ENCODE results near the gene CTSW. TPM values are rescaled to one million over a fixed set of nuclear protein-coding genes. Genes with fewer than 3 reads are reported as not detected.
A peak's percentile ranks its signal among the peaks of the same experiment; 100 is the strongest.

The CTSW gene
- total RNA-seq, 4 donors from 2014 or later = 0.76 to 5.0 (median 1.4) TPM; not detected in 1

DNA sequence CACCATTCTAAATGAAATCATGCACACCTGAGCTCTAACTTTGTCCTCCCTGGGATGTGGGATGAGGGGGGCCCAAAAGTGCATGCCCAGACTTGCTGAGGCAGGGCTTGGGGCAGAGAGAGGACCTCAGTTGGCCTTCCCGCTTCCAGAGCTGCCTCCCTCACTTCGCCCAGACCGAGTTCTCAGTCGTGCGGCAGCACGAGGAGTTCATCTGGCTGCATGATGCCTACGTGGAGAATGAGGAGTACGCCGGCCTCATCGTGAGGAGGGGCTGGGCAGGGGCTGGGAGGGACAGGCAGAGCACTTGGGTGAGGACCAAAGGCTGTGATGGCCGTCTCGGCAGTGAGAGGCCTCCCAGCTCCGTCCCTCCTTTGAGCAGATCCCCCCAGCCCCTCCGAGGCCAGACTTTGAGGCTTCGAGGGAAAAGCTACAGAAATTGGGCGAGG is 29.8 kb upstream of the CTSW start:
- WGBS = 73% methylated on average over 11 of the region's 16 CpGs
- Histone ChIP-seq H3K36me3 (peaks cover 40% of the 10 kb centered on the region), H3K27me3 (no peaks in the 10 kb centered on the region), H3K27ac (no peak overlapping the region), H3K4me1 (peaks cover 23% of the 10 kb centered on the region), H3K9me3 (no peaks in the 10 kb centered on the region), H3K4me3 (no peak overlapping the region)
- peak in 1 of 2 donors; percentile 56 for DNase-seq (ENCODE audit: low spot score in 2 of 2)
- TF ChIP-seq, protein P1, sequence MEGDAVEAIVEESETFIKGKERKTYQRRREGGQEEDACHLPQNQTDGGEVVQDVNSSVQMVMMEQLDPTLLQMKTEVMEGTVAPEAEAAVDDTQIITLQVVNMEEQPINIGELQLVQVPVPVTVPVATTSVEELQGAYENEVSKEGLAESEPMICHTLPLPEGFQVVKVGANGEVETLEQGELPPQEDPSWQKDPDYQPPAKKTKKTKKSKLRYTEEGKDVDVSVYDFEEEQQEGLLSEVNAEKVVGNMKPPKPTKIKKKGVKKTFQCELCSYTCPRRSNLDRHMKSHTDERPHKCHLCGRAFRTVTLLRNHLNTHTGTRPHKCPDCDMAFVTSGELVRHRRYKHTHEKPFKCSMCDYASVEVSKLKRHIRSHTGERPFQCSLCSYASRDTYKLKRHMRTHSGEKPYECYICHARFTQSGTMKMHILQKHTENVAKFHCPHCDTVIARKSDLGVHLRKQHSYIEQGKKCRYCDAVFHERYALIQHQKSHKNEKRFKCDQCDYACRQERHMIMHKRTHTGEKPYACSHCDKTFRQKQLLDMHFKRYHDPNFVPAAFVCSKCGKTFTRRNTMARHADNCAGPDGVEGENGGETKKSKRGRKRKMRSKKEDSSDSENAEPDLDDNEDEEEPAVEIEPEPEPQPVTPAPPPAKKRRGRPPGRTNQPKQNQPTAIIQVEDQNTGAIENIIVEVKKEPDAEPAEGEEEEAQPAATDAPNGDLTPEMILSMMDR (IDR thresholded peaks at IDR 0.05) = no peak

DNA sequence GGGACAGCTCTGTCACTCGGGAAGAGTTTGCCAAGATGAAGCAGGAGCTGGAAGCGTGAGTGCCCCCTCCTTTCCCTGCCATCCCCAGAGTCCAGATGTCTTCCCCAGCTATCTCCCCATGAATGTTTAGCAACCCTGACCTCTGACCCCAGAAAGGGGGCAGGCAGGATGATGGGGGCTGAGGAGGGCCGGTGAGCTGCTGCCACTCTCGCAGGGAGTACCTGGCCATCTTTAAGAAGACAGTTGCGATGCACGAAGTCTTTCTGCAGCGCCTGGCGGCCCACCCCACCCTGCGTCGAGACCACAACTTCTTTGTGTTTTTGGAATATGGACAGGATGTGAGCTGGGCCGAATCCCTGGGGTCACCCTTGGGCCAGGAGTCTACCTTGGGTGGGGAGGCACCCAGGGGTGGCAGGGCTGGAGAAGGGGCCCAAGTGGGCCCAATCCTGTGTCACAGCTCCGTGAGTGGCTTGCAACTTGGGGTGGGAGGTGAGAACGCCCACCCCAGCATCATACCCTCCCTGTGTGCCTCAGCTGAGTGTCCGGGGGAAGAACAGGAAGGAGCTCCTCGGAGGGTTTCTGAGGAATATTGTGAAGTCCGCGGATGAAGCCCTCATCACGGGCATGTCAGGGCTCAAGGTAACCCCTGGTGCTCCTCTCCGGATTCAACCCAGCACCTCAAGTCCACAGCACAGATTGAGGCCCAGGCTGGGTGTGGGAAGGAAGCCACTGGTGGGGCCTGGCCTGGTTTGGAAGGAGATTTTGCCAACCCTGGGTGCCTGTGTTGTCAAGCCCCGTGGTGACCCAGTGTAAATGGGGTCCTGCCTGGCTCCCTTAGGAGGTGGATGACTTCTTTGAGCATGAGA is 29.2 kb upstream of the CTSW start:
- Histone ChIP-seq H3K9me3 (no peaks in the 10 kb centered on the region), H3K36me3 (peaks cover 47% of the 10 kb centered on the region), H3K27ac (no peak overlapping the region), H3K27me3 (no peaks in the 10 kb centered on the region), H3K4me3 (no peak overlapping the region), H3K4me1 (peaks cover 29% of the 10 kb centered on the region)
- DNase-seq (ENCODE audit: low spot score in 2 of 2) = peak in 1 of 2 donors; percentile 56
- TF ChIP-seq POLR2AphosphoS5 (IDR thresholded peaks at IDR 0.05) (no peak), EP300 (IDR thresholded peaks at IDR 0.05) (no peak), POLR2A (IDR thresholded peaks at IDR 0.05) (no peak)
- TF ChIP-seq, protein P1 (IDR thresholded peaks at IDR 0.05) = no peak
- WGBS = 75% methylated on average over 15 of the region's 20 CpGs

DNA sequence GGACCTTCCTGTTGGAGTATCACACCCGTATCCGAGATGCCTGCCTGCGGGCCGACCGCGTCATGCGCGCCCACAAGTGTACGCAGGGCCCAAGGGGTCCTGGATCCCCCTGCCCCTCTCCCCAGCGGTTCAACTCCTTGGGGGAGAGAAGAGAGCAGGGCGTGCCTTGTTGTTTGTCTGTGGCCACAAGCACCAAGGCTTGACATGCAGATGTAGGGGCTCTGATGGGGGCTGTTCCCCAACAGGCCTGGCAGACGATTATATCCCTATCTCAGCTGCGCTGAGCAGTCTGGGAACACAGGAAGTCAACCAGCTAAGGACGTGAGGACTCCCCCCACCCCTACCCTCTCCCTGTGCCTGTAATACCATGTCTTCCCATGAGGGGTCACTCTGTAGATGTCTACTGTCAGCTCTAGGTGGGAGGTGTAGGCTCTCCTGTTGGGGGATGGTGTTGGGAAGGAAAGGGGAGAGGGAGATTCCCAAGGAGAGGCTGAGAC is 28.5 kb upstream of the CTSW start:
- Histone ChIP-seq H3K27me3 (no peaks in the 10 kb centered on the region), H3K9me3 (no peaks in the 10 kb centered on the region), H3K4me3 (no peak overlapping the region), H3K36me3 (peaks cover 53% of the 10 kb centered on the region), H3K4me1 (peaks cover 36% of the 10 kb centered on the region), H3K27ac (no peak overlapping the region)
- 78% methylated on average over 5 of the region's 14 CpGs for WGBS
- TF ChIP-seq, protein P1 (IDR thresholded peaks at IDR 0.05) = peak in 1 of 2 donors; percentile 37
- TF ChIP-seq POLR2AphosphoS5 (IDR thresholded peaks at IDR 0.05) (no peak), EP300 (IDR thresholded peaks at IDR 0.05) (no peak), POLR2A (IDR thresholded peaks at IDR 0.05) (no peak)
- no peak for DNase-seq (ENCODE audit: low spot score in 2 of 2)

DNA sequence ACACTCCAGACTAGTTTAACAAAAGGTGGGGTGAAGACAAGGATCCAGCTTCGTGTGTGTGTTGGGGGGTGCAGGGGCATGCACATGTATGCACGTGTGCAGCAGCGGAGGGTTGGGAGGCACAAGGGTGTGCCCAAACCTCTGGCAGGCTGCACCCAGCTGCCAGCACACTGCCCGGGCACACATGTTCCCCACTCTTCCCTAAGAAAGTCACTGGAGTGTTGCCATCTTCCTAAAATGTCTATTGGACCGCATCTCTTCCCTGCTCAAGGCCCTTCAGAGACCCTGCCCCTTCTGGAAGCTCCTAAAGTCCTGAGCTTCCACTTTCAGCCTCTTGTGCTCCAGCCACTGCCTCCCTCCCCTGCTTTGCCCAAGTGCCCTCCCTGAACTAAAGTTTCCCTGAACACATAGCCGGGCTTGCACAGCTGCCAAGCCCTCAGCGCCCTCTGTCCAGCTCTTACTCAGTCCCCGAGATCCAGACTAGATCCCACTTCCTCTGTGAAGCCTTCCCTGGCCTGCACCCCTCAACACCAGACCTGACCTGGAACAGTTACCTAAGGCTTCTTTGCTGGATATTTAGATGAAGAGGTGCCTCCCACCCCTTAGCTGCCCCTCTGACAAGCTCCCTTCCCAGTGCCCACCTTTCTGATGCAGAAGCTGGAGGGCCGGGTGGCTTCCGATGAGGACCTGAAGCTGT is 27.7 kb upstream of the CTSW start:
- H3K36me3 ChIP-seq = peaks cover 54% of the 10 kb centered on the region
- H3K27me3 ChIP-seq = no peaks in the 10 kb centered on the region
- H3K27ac ChIP-seq = no peak overlapping the region
- 70% methylated on average over 10 of the region's 10 CpGs for WGBS
- no peaks in the 10 kb centered on the region for H3K9me3 ChIP-seq
- peaks cover 44% of the 10 kb centered on the region for H3K4me1 ChIP-seq
- TF ChIP-seq POLR2AphosphoS5 (IDR thresholded peaks at IDR 0.05) (no peak), POLR2A (IDR thresholded peaks at IDR 0.05) (no peak), EP300 (IDR thresholded peaks at IDR 0.05) (no peak)
- TF ChIP-seq, protein P1 (IDR thresholded peaks at IDR 0.05) = no peak
- no peak overlapping the region for H3K4me3 ChIP-seq
- DNase-seq (ENCODE audit: low spot score in 2 of 2) = peak in 1 of 2 donors; percentile 56

All from suprapubic skin (tissue), 4 donors.